Measurements from ENCODE around the gene HMCN1. TPM values are rescaled to one million over a fixed set of nuclear protein-coding genes. Genes with fewer than 3 reads are reported as not detected.

HMCN1 gene
- polyA plus RNA-seq, 1 of the 3 experiments (the other 2 are of a cell fraction), result 59.5 TPM

GRCh38 chr1:186189156-186189555 is 455.0 kb downstream of the HMCN1 start:
- DNase-seq, result no peak
- WGBS (ENCODE audit: low lambda C conversion rate), result 33% methylated on average over 3 of the region's 3 CpGs
- no peak overlapping the region for H3K4me3 ChIP-seq (ENCODE audit: low read depth in 2 of 2, low read length in 1 of 2)
- no peaks in the 10 kb centered on the region for H3K9me3 ChIP-seq
- H3K36me3 ChIP-seq (replicated peaks in 1 of 2; ENCODE audit: control insufficient read depth in 1 of 2, insufficient read depth in 2 of 2, low read length in 1 of 2), result peaks cover 0 to 10% of the 10 kb centered on the region in 2 experiments
- H3K4me2 ChIP-seq, result peak overlapping the region; percentile 66; the same call in 1 of the 2 replicates
- H3K27me3 ChIP-seq (ENCODE audit: insufficient read depth), result no peaks in the 10 kb centered on the region
- peaks cover 52% of the 10 kb centered on the region for H3F3A ChIP-seq (replicated peaks; ENCODE audit: insufficient read depth)
- POLR2A ChIA-PET, result no interaction called here
- H3K4me1 ChIP-seq (ENCODE audit: control insufficient read depth in 1 of 2, insufficient read depth in 2 of 2, low read depth in 1 of 2, low read length in 1 of 2), result peaks cover 21 to 25% of the 10 kb centered on the region in 2 experiments; a peak in 3 of 4 replicates
- no peaks in the 10 kb centered on the region for H3K9me2 ChIP-seq
- H3K27ac ChIP-seq (ENCODE audit: low read depth in 2 of 2, low read length in 1 of 2), result peak overlapping the region; percentile 89 to 97
- no peak for TF ChIP-seq FOXM1 (IDR thresholded peaks at IDR 0.05; ENCODE audit: low read depth)
- TF ChIP-seq PBX3 (IDR thresholded peaks at IDR 0.05), result no peak
- no peak for TF ChIP-seq RAD21 (IDR thresholded peaks at IDR 0.05; ENCODE audit: low read length)
- no peak for TF ChIP-seq YY1 (IDR thresholded peaks at IDR 0.05; ENCODE audit: low read depth)
- no peak for TF ChIP-seq POLR2AphosphoS5 (IDR thresholded peaks at IDR 0.05; ENCODE audit: low read depth, low read length)
- TF ChIP-seq SMC3 (IDR thresholded peaks at IDR 0.05; ENCODE audit: low read depth, low read length), result no peak
- no peak for TF ChIP-seq RXRA (IDR thresholded peaks at IDR 0.05; ENCODE audit: borderline replicate concordance, low read depth)
- TF ChIP-seq REST (IDR thresholded peaks at IDR 0.05; ENCODE audit: low read depth, low read length), result no peak
- no peak for TF ChIP-seq TCF12 (IDR thresholded peaks at IDR 0.05)
- TF ChIP-seq TEAD4 (IDR thresholded peaks at IDR 0.05; ENCODE audit: borderline replicate concordance, insufficient read depth), result no peak
- no peak for TF ChIP-seq GABPA (IDR thresholded peaks at IDR 0.05; ENCODE audit: low read depth)
- no peak for TF ChIP-seq NFIC (IDR thresholded peaks at IDR 0.05; ENCODE audit: borderline replicate concordance)
- peak overlapping the region; percentile 65; the same call in 1 of the 2 replicates for H3K9ac ChIP-seq
- no peaks in the 10 kb centered on the region for H4K20me1 ChIP-seq (ENCODE audit: insufficient read depth)
- CTCF ChIA-PET, result no interaction called here
- 0 out of 2 replicates have a peak overlapping the region, but pooled peaks have one; percentile 8 for H2AFZ ChIP-seq (ENCODE audit: low read depth)
- no peaks in the 10 kb centered on the region for H3K79me2 ChIP-seq (ENCODE audit: insufficient read depth)

- ChIA-PET POLR2A (interaction anchor here (0.5 kb wide), 1 partner anchor 12 kb away, joined by 3 read pairs; no protein-coding TSS in a partner anchor), CTCF (no interaction called here)
- no peak for DNase-seq
- H3K36me3 ChIP-seq (replicated peaks in 1 of 2; ENCODE audit: control insufficient read depth in 1 of 2, insufficient read depth in 2 of 2, low read length in 1 of 2), result peaks cover 0 to 10% of the 10 kb centered on the region in 2 experiments
- no peak for TF ChIP-seq FOXM1 (IDR thresholded peaks at IDR 0.05; ENCODE audit: low read depth)
- TF ChIP-seq NRF1 (IDR thresholded peaks at IDR 0.05; ENCODE audit: low read depth, low read length), result no peak
- no peak for TF ChIP-seq ELF1 (IDR thresholded peaks at IDR 0.05)
- no peak for TF ChIP-seq RAD21 (IDR thresholded peaks at IDR 0.05; ENCODE audit: low read length)
- peak; percentile 26; the same call in 1 of the 2 replicates for TF ChIP-seq TCF12 (IDR thresholded peaks at IDR 0.05)
- TF ChIP-seq TEAD4 (IDR thresholded peaks at IDR 0.05; ENCODE audit: borderline replicate concordance, insufficient read depth), result no peak
- no peak for TF ChIP-seq FOXJ3 (CRISPR knock-in tag; IDR thresholded peaks at IDR 0.05)
- TF ChIP-seq EP300 (IDR thresholded peaks at IDR 0.05; ENCODE audit: borderline replicate concordance in 1 of 2, low read depth in 1 of 2, low read length in 1 of 2), result no peak
- no peak for TF ChIP-seq MXI1 (IDR thresholded peaks at IDR 0.05; ENCODE audit: low read depth, low read length)
- TF ChIP-seq PBX3 (IDR thresholded peaks at IDR 0.05), result peak; percentile 18; the same call in 1 of the 2 replicates
- TF ChIP-seq CHD2 (IDR thresholded peaks at IDR 0.05; ENCODE audit: low read length, partially characterized antibody), result no peak
- no peaks in the 10 kb centered on the region for H3K9me2 ChIP-seq
- peak overlapping the region; percentile 41 to 64; a peak in 3 of 4 replicates for H3K27ac ChIP-seq (ENCODE audit: low read depth in 2 of 2, low read length in 1 of 2)
- no peaks in the 10 kb centered on the region for H3K9me3 ChIP-seq
- peaks cover 15 to 20% of the 10 kb centered on the region in 2 experiments; a peak in 3 of 4 replicates for H3K4me1 ChIP-seq (ENCODE audit: control insufficient read depth in 1 of 2, insufficient read depth in 2 of 2, low read depth in 1 of 2, low read length in 1 of 2)
- no peak overlapping the region for H3K9ac ChIP-seq
- 22% methylated on average over 2 of the region's 2 CpGs for WGBS (ENCODE audit: low lambda C conversion rate)
- H3F3A ChIP-seq (replicated peaks; ENCODE audit: insufficient read depth), result peaks cover 34% of the 10 kb centered on the region
- H3K79me2 ChIP-seq (ENCODE audit: insufficient read depth), result no peaks in the 10 kb centered on the region
- no peak overlapping the region for H3K4me3 ChIP-seq (ENCODE audit: low read depth in 2 of 2, low read length in 1 of 2)
- no peak overlapping the region; the same call in 1 of the 2 replicates for H3K4me2 ChIP-seq
- H4K20me1 ChIP-seq (ENCODE audit: insufficient read depth), result no peaks in the 10 kb centered on the region
- no peaks in the 10 kb centered on the region for H3K27me3 ChIP-seq (ENCODE audit: insufficient read depth)
- no peak overlapping the region for H2AFZ ChIP-seq (ENCODE audit: low read depth)
Measured at GRCh38 chr1:186191511-186191910, 457.3 kb downstream of the HMCN1 start.
